ENCODE results near the gene LRRC36. TPM values are rescaled to one million over a fixed set of nuclear protein-coding genes. Genes with fewer than 3 reads are reported as not detected.
A peak's percentile ranks its signal among the peaks of the same experiment; 100 is the strongest.

Gene LRRC36
- total RNA-seq, 2 experiments from 2014 or later: 0.81 to 0.90 TPM

DNA sequence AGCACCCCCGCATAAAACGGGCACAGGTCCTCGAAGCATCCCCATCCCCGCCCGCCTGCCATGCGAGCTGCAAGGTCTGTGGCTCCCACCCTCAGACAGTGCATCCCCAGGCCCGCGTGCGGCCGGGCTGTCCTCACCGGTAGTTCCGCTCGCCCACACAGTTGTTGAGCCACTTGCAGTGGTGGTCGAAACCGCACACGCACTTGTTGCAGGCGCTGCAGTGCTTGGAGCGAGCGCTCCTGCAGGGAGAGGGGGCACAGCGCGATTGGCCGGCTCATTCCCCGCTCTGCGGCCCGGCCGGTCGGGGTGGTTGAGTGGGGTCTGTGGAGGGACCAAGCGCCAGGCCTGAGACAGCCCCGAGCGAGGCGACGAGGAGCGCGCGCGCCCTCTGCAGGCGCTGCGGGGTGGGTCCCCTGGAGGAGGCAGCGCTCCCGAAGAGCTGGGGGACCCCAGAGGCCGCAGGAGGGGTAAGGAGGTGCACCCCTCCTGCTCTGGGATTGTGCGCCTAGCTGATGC, 72.7 kb downstream of the LRRC36 start:
- ChIA-PET POLR2A (interaction anchor here (0.6 to 1.0 kb wide), 2 partner anchors 17 to 130 kb away, joined by 4 read pairs; no protein-coding TSS in a partner anchor), CTCF (interaction anchor here (0.6 to 4.1 kb wide), 45 partner anchors 9 to 217 kb away, joined by 3 to 19 read pairs (median 5); partner anchors contain the start of genes ATP6V0D1, FHOD1, SLC9A5 and ZDHHC1)
- intact Hi-C loops (cut with micrococcal nuclease): no loop called here
- Mint-ChIP-seq H3K27ac (no peak overlapping the region), H3K4me1 (ENCODE audit: low read depth) (peaks cover under 1% of the 10 kb centered on the region), H3K36me3 (ENCODE audit: low read depth) (no peaks in the 10 kb centered on the region), H3K27me3 (peaks cover 16% of the 10 kb centered on the region), H3K4me3 (no peak overlapping the region), H3K9me3 (no peaks in the 10 kb centered on the region)
- TF ChIP-seq, protein P1, sequence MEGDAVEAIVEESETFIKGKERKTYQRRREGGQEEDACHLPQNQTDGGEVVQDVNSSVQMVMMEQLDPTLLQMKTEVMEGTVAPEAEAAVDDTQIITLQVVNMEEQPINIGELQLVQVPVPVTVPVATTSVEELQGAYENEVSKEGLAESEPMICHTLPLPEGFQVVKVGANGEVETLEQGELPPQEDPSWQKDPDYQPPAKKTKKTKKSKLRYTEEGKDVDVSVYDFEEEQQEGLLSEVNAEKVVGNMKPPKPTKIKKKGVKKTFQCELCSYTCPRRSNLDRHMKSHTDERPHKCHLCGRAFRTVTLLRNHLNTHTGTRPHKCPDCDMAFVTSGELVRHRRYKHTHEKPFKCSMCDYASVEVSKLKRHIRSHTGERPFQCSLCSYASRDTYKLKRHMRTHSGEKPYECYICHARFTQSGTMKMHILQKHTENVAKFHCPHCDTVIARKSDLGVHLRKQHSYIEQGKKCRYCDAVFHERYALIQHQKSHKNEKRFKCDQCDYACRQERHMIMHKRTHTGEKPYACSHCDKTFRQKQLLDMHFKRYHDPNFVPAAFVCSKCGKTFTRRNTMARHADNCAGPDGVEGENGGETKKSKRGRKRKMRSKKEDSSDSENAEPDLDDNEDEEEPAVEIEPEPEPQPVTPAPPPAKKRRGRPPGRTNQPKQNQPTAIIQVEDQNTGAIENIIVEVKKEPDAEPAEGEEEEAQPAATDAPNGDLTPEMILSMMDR (IDR thresholded peaks at IDR 0.05): peak; percentile 94
- DNase-seq (peak; percentile 65), ATAC-seq (peak; percentile 91)

- no peaks in the 10 kb centered on the region for H3K4me1 Mint-ChIP-seq (ENCODE audit: low read depth)
- no peaks in the 10 kb centered on the region for H3K9me3 Mint-ChIP-seq
- ChIA-PET POLR2A (interaction anchor here (0.6 to 1.0 kb wide), 2 partner anchors 17 to 131 kb away, joined by 4 read pairs; no protein-coding TSS in a partner anchor), CTCF (interaction anchor here (0.6 to 4.1 kb wide), 45 partner anchors 8 to 218 kb away, joined by 3 to 19 read pairs (median 5); partner anchors contain the start of genes ATP6V0D1, FHOD1, SLC9A5 and ZDHHC1)
- ATAC-seq: no peak
- no peak overlapping the region for H3K27ac Mint-ChIP-seq
- DNase-seq: no peak
- intact Hi-C loops (cut with micrococcal nuclease): loop anchor here (5.0 kb wide), 1 partner anchor 138 kb away; no protein-coding TSS in a partner anchor
- TF ChIP-seq, protein P1 (IDR thresholded peaks at IDR 0.05): peak; percentile 50
- no peaks in the 10 kb centered on the region for H3K36me3 Mint-ChIP-seq (ENCODE audit: low read depth)
- H3K27me3 Mint-ChIP-seq: peaks cover 13% of the 10 kb centered on the region
- no peak overlapping the region for H3K4me3 Mint-ChIP-seq
Observed at GRCh38 chr16:67399749-67400704, 73.4 kb downstream of the LRRC36 start.

GRCh38 chr16:67400901-67401300, 74.3 kb downstream of the LRRC36 start:
- ChIA-PET POLR2A (no interaction called here), CTCF (interaction anchor here (1.6 to 4.1 kb wide), 7 partner anchors 12 to 140 kb away, joined by 6 to 19 read pairs (median 7); no protein-coding TSS in a partner anchor)
- Mint-ChIP-seq H3K27ac (no peak overlapping the region), H3K4me3 (no peak overlapping the region), H3K9me3 (no peaks in the 10 kb centered on the region), H3K36me3 (ENCODE audit: low read depth) (no peaks in the 10 kb centered on the region), H3K27me3 (peaks cover 4% of the 10 kb centered on the region), H3K4me1 (ENCODE audit: low read depth) (no peaks in the 10 kb centered on the region)
- DNase-seq (no peak), ATAC-seq (no peak)
- intact Hi-C loops (cut with micrococcal nuclease): loop anchor here (5.0 kb wide), 1 partner anchor 139 kb away; no protein-coding TSS in a partner anchor
- TF ChIP-seq, protein P1 (IDR thresholded peaks at IDR 0.05): no peak

- ChIA-PET POLR2A (interaction anchor here (0.6 kb wide), 1 partner anchor 321 kb away, joined by 3 read pairs; no protein-coding TSS in a partner anchor), CTCF (interaction anchor here (1.2 kb wide), 1 partner anchor 13 kb away, joined by 4 read pairs; the partner anchor contains the start of gene ZDHHC1)
- Mint-ChIP-seq H3K27me3 (peaks cover 3% of the 10 kb centered on the region), H3K4me1 (ENCODE audit: low read depth) (no peaks in the 10 kb centered on the region), H3K36me3 (ENCODE audit: low read depth) (no peaks in the 10 kb centered on the region), H3K4me3 (no peak overlapping the region), H3K27ac (no peak overlapping the region), H3K9me3 (no peaks in the 10 kb centered on the region)
- ATAC-seq (no peak), DNase-seq (no peak)
- TF ChIP-seq, protein P1 (IDR thresholded peaks at IDR 0.05): no peak
- intact Hi-C loops (cut with micrococcal nuclease): loop anchor here (5.0 kb wide), 1 partner anchor 142 kb away; no protein-coding TSS in a partner anchor
Observed at GRCh38 chr16:67403976-67404555, 77.5 kb downstream of the LRRC36 start.

All from activated CD8-positive, alpha-beta T cell treated with anti-CD3 and anti-CD28 coated beads for 36 hours (primary cell).